Neural progenitor cell (in vitro differentiated cells): Measurements from ENCODE around the gene ANTXR1.

Experiments
- CTCF ChIP-seq: fragments of 200-600 bp; sonication (generic); IDR thresholded peaks from 2 replicates; pipeline ENCODE4 v1.5.1; 2017; ENCODE audit warnings: antibody characterized with exemption, mild to moderate bottlenecking
- EZH2 ChIP-seq: fragments of 200-600 bp; sonication (generic); IDR thresholded peaks from 2 replicates; pipeline ENCODE4 v1.6.1; 2017; ENCODE audit warnings: antibody characterized with exemption, mild to moderate bottlenecking, moderate library complexity

GRCh38 chr2:69057660-69058059 lies 44.7 kb downstream of the ANTXR1 start:
- TF ChIP-seq CTCF = no peak
- TF ChIP-seq EZH2 = no peak
